Measurements from ENCODE around the gene SPNS3. TPM values are rescaled to one million over a fixed set of nuclear protein-coding genes. Genes with fewer than 3 reads are reported as not detected.

Gene SPNS3
- total RNA-seq, 3 donors from 2014 or later (not counting 1 experiment from before 2014, with no cell fraction given) = 1.2 to 2.1 (median 1.9) TPM

DNA sequence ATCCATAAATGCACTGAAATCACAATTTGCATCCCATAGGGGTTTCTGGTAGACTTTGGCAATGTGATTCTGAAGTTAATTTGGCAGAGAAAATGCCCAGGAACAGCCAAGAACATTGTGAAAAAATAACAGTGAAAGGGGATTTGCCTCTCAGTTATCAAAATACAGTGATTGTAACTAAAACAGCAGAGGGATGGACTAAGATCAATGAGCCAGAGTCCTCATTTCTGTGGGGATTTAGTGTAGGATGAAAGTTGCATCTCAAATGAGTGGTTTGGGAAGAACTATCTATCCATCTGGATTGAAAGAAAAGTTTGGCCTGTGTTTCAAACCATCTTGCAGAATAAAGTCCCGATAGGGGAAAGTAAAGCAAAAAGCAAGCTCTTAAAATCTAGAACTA, 93.4 kb downstream of the SPNS3 start:
- Mint-ChIP-seq H3K27me3 (ENCODE audit: low read depth in 2 of 2) (peaks cover 0 to 3% of the 10 kb centered on the region in 2 donors), H3K4me3 (no peak overlapping the region), H3K27ac (no peak overlapping the region), H3K36me3 (no peaks in the 10 kb centered on the region), H3K9me3 (no peaks in the 10 kb centered on the region), H3K4me1 (no peaks in the 10 kb centered on the region)
- no peaks in the 10 kb centered on the region for H3K36me3 ChIP-seq (ENCODE audit: control insufficient read depth, insufficient read depth, low read length)
- intact Hi-C loops (cut with micrococcal nuclease) = no loop called here
- H3K4me3 ChIP-seq (ENCODE audit: low read length) = no peak overlapping the region
- no peaks in the 10 kb centered on the region for H3K27me3 ChIP-seq (ENCODE audit: control insufficient read depth, insufficient read depth, low read length)
- ATAC-seq = no peak
- TF ChIP-seq, protein P1, sequence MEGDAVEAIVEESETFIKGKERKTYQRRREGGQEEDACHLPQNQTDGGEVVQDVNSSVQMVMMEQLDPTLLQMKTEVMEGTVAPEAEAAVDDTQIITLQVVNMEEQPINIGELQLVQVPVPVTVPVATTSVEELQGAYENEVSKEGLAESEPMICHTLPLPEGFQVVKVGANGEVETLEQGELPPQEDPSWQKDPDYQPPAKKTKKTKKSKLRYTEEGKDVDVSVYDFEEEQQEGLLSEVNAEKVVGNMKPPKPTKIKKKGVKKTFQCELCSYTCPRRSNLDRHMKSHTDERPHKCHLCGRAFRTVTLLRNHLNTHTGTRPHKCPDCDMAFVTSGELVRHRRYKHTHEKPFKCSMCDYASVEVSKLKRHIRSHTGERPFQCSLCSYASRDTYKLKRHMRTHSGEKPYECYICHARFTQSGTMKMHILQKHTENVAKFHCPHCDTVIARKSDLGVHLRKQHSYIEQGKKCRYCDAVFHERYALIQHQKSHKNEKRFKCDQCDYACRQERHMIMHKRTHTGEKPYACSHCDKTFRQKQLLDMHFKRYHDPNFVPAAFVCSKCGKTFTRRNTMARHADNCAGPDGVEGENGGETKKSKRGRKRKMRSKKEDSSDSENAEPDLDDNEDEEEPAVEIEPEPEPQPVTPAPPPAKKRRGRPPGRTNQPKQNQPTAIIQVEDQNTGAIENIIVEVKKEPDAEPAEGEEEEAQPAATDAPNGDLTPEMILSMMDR (IDR thresholded peaks at IDR 0.05) = no peak
- no peaks in the 10 kb centered on the region for H3K9me3 ChIP-seq (ENCODE audit: control insufficient read depth, insufficient read depth, low read length)
- no peak for DNase-seq
- no peak overlapping the region for H3K27ac ChIP-seq (ENCODE audit: low read length)
- H3K4me1 ChIP-seq (ENCODE audit: control insufficient read depth, insufficient read depth, low read length) = no peaks in the 10 kb centered on the region
- 100% methylated on average over 1 of the region's 1 CpG for WGBS (ENCODE audit: insufficient coverage)

DNA sequence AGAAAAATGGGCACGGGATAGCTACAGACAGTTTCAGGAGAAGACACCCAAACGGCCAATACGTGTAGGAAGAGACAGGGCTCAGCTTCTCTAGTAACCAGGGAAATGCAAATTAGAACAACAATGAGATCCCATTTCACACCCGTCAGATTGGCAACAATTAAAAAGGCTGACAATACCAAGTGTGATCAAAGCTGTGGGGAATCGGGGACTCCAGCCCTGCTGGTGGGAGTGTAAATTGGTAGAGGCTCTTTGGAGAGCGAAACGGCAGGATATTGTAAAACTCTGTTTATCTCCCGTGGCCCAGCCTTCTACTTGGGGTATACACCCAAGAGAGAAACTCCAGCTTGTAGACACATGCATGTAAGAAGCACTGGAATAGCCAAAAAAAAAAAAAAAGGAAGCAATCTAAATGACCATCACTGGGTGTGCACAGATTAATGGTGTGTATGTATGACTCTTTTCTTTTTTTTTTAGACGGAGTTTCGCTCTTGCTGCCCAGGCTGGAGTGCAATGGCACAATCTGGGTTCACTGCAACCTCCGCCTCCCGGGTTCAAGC, 93.9 kb downstream of the SPNS3 start:
- no peak overlapping the region for H3K27ac Mint-ChIP-seq
- intact Hi-C loops (cut with micrococcal nuclease) = no loop called here
- peaks cover 0 to 4% of the 10 kb centered on the region in 2 donors for H3K27me3 Mint-ChIP-seq (ENCODE audit: low read depth in 2 of 2)

DNA sequence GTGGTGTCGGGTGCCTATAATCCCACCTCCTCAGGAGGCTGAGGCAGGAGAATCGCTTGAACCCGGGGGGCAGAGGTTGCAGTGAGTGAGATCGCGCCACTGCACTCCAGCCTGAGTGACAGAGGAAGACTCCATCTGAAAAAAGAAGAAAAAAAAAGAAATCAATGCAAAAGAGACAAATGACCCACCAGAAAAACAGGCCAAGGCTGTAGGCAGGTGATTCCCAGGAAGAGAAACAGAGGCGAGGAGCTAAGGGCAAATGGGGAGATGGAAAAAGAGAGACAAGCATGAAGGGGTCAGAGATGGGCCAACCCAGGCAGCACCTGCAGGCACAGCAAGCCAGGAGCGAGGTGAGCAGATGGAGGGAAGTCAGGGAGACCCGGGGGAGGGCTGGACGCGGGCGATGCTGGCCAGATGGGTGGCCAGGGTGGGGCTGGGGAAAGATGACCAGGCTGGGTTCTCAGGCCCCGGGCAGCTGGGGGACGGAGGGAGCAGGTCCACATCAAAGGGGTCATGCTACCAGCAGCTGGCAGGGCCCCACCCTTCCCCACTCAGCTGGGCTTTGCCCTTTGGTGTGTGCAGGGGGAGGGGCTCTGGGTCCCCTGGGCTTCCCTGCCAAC, 95.9 kb downstream of the SPNS3 start:
- H3K9me3 Mint-ChIP-seq = no peaks in the 10 kb centered on the region
- ATAC-seq (no peak), DNase-seq (no peak)
- no peak overlapping the region for H3K27ac ChIP-seq (ENCODE audit: low read length)
- H3K4me1 Mint-ChIP-seq = peaks cover 0 to 5% of the 10 kb centered on the region in 2 donors
- no peaks in the 10 kb centered on the region for H3K36me3 ChIP-seq (ENCODE audit: control insufficient read depth, insufficient read depth, low read length)
- no peaks in the 10 kb centered on the region for H3K36me3 Mint-ChIP-seq
- peaks cover 8% of the 10 kb centered on the region for H3K4me1 ChIP-seq (ENCODE audit: control insufficient read depth, insufficient read depth, low read length)
- WGBS (ENCODE audit: insufficient coverage) = 91% methylated on average over 11 of the region's 13 CpGs
- intact Hi-C loops (cut with micrococcal nuclease) = no loop called here
- H3K4me3 Mint-ChIP-seq = no peak overlapping the region
- H3K27me3 ChIP-seq (ENCODE audit: control insufficient read depth, insufficient read depth, low read length) = no peaks in the 10 kb centered on the region
- no peak overlapping the region for H3K27ac Mint-ChIP-seq
- H3K9me3 ChIP-seq (ENCODE audit: control insufficient read depth, insufficient read depth, low read length) = no peaks in the 10 kb centered on the region
- TF ChIP-seq, protein P1 (IDR thresholded peaks at IDR 0.05) = no peak
- peaks cover 0 to 10% of the 10 kb centered on the region in 2 donors for H3K27me3 Mint-ChIP-seq (ENCODE audit: low read depth in 2 of 2)
- no peak overlapping the region for H3K4me3 ChIP-seq (ENCODE audit: low read length)

More for the DNA sequence above, 93.9 kb downstream of the SPNS3 start:
- 91% methylated on average over 11 of the region's 12 CpGs for WGBS (ENCODE audit: insufficient coverage)
- Histone ChIP-seq H3K4me3 (ENCODE audit: low read length) (no peak overlapping the region), H3K4me1 (ENCODE audit: control insufficient read depth, insufficient read depth, low read length) (no peaks in the 10 kb centered on the region), H3K36me3 (ENCODE audit: control insufficient read depth, insufficient read depth, low read length) (no peaks in the 10 kb centered on the region), H3K27ac (ENCODE audit: low read length) (no peak overlapping the region), H3K27me3 (ENCODE audit: control insufficient read depth, insufficient read depth, low read length) (no peaks in the 10 kb centered on the region), H3K9me3 (ENCODE audit: control insufficient read depth, insufficient read depth, low read length) (no peaks in the 10 kb centered on the region)
- Mint-ChIP-seq H3K4me1 (no peaks in the 10 kb centered on the region), H3K9me3 (no peaks in the 10 kb centered on the region), H3K4me3 (no peak overlapping the region), H3K36me3 (no peaks in the 10 kb centered on the region)
- DNase-seq (no peak), ATAC-seq (no peak)
- TF ChIP-seq, protein P1 (IDR thresholded peaks at IDR 0.05) = no peak

Measured in natural killer cell (primary cell).